Measurements from ENCODE around the gene KRTAP5-3.

Gene KRTAP5-3

DNA sequence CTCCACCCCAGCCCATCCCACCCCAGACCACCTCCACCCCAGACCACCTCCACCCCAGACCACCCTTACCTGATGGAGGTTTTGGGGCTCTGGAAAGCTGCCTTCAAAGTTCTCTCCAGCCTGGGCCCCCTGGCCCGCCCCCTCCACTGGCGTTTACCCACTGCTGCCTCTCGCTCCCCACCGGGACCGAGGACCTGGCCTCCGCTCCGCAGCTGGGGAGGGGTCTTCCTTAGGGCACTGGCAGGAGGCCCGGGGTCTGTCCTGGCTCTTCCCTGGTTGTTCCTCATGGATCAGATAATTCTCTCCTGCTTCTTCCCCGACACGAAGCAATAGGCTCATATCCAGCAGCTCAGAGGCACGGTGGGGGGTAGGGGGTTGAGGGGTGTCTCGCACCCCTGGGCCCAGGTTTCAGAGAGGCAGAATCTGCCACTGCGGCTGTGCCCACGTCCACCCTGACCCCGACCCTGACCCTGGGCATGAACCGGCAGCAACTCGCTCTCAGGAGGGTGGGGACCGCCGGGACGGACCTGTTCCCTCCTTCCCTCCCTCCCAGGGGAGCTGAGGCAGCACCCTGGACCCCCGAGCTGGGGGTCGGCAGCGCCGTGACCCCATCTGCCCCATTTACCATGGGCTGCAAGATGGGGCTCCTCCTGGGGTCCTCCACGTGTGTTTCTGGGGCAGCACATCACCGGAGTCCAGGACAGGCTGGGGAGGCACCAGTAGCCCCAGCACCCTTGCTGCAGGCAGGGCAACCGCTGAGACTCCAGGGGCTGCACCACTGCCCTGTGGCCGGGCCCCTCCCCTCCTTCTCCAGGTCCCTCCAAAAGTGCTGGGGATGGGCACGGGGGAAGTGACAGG lies 34.3 kb upstream of the KRTAP5-3 start:
- DNase-seq (ENCODE audit: low read depth) = no peak
- in situ Hi-C loops (cut with HindIII; ENCODE audit: low sequenced_read_pairs) = no loop called here
- TF ChIP-seq, protein P1, sequence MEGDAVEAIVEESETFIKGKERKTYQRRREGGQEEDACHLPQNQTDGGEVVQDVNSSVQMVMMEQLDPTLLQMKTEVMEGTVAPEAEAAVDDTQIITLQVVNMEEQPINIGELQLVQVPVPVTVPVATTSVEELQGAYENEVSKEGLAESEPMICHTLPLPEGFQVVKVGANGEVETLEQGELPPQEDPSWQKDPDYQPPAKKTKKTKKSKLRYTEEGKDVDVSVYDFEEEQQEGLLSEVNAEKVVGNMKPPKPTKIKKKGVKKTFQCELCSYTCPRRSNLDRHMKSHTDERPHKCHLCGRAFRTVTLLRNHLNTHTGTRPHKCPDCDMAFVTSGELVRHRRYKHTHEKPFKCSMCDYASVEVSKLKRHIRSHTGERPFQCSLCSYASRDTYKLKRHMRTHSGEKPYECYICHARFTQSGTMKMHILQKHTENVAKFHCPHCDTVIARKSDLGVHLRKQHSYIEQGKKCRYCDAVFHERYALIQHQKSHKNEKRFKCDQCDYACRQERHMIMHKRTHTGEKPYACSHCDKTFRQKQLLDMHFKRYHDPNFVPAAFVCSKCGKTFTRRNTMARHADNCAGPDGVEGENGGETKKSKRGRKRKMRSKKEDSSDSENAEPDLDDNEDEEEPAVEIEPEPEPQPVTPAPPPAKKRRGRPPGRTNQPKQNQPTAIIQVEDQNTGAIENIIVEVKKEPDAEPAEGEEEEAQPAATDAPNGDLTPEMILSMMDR (IDR thresholded peaks at IDR 0.05; ENCODE audit: low read depth, low read length, missing control alignments) = no peak
- no peak overlapping the region for H3K4me3 ChIP-seq (ENCODE audit: low read depth, low read length)

DNA sequence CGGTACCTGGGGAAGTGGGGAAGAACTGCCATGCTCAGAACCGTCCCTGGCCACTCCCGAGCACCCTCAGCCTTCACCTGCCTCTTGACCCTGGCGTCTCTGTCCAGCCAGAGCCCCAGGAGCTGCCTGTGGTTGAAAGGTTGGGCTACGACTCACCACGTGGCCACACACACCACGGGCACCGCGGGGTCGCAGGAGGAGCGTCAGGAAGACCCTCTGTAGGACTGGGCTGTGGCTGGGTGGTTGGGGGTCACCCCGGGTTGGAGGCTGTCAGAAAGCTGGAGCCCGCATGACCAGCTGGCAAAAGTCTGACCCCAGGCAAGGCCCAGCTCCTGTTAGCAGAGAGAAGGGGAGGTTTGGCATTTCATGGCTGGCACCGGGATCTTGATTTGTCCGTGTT lies 32.8 kb upstream of the KRTAP5-3 start:
- TF ChIP-seq, protein P1 (IDR thresholded peaks at IDR 0.05; ENCODE audit: low read depth, low read length, missing control alignments) = no peak
- no peak for DNase-seq (ENCODE audit: low read depth)
- H3K4me3 ChIP-seq (ENCODE audit: low read depth, low read length) = no peak overlapping the region
- in situ Hi-C loops (cut with HindIII; ENCODE audit: low sequenced_read_pairs) = no loop called here

DNA sequence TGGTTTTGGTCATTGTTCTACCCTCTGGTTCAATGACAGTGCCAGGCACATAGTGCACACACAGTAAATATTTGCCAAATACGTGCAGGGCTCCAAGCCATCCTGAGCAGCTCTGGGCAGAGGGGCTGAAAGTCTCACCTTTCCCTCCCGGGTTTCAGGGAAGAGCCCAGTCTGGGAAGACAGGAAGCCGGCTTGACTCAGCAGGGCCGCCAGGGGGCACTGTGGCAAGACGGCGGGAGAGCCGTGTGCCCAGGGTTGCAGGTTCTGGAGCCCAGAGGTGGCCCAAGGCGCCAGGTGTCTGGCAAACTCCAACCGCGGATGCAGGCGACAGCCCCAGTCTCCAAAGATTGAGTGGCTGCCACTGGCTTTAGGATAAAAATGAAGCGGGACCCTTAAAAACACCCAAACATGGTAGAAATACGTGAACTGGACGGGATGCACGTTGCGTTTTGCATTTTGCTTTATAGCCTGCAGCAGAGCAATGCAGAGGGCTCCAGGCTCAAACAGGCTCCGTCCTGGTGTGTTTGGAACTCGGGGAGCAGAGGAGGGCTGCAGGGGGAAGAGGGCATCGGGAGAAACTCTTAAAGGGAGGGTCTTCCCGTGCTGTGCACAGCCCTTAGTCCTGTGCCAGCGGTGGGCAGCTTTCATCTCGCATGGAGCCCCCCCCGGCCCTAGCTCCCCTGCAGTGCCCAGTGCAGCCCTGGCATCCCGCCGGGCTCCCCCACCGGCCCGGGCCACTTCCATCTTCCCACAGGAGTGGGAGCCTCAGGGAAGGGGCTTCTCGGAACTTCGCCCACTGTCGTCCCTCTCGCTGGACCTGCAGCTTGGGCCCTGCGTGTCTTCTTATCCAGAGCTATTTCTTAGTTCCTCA lies 32.0 kb upstream of the KRTAP5-3 start:
- H3K4me3 ChIP-seq (ENCODE audit: low read depth, low read length) = no peak overlapping the region
- in situ Hi-C loops (cut with HindIII; ENCODE audit: low sequenced_read_pairs) = no loop called here
- no peak for DNase-seq (ENCODE audit: low read depth)
- TF ChIP-seq, protein P1 (IDR thresholded peaks at IDR 0.05; ENCODE audit: low read depth, low read length, missing control alignments) = peak; percentile 85

DNA sequence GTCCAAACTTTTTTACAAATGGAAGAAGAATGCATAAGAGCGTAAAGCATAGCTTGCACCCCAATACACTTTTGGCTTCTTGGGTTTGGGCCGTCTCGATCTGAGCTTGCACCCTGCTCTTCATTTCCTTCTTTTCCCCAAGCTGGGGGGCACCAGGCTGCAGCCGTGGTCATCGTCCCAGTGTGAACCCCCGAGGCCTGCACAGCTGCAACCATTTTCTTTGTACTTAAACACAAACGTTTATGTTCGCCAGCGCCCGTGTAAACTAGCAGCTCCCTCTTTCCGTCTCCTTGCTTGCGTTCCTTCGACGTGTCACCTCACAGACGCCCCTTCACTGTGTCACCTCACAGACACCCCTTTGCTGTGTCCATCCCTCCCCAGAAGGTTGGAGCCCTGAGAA lies 31.4 kb upstream of the KRTAP5-3 start:
- H3K4me3 ChIP-seq (ENCODE audit: low read depth, low read length) = no peak overlapping the region
- TF ChIP-seq, protein P1 (IDR thresholded peaks at IDR 0.05; ENCODE audit: low read depth, low read length, missing control alignments) = no peak
- DNase-seq (ENCODE audit: low read depth) = no peak
- in situ Hi-C loops (cut with HindIII; ENCODE audit: low sequenced_read_pairs) = loop anchor here (10.0 kb wide), 3 partner anchors 105 to 455 kb away; no protein-coding TSS in a partner anchor

DNA sequence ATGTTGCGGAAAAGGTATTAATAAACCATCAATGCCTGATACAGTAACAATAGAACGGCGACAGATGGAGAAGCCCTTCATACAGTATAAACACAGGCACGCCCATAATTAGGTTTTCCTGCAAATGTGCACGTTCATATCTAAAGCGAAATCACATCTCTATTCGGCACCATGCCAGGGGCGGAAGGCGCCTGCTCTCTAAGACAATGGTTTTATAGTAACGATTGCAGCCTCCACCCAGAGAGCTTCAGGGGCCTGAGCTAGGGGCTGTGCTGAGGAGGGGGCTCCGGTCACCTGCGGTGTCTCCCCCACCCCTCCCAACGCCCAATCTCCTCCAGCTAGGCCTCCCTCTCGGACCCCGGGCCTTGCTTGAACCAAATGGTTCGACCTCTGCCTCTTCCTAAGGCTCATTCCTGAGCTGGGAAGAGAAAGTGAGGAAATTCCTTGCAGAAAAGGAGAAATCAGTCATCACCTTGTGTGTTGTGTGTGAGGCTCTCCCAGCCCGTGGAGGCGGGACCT lies 30.9 kb upstream of the KRTAP5-3 start:
- no peak overlapping the region for H3K4me3 ChIP-seq (ENCODE audit: low read depth, low read length)
- TF ChIP-seq, protein P1 (IDR thresholded peaks at IDR 0.05; ENCODE audit: low read depth, low read length, missing control alignments) = no peak
- in situ Hi-C loops (cut with HindIII; ENCODE audit: low sequenced_read_pairs) = loop anchor here (10.0 kb wide), 3 partner anchors 104 to 456 kb away; no protein-coding TSS in a partner anchor

DNA sequence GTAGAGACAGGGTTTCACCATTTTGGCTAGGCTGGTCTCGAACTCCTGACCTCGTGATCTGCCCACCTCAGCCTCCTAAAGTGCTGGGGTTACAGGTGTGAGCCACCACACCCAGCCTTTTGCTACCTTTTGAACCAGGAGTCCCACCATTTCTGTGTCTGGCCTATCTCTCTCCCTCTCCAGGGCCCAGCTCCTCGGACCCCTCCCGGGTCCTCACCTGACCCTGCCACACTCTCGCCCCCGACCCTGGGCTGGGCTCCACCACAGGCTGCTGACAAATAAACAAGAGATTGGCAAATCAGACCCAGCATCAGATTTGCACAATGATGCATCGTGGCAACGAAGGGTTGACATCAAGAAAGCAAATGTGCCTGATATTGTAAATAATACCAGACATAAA lies 30.1 kb upstream of the KRTAP5-3 start:
- TF ChIP-seq, protein P1 (IDR thresholded peaks at IDR 0.05; ENCODE audit: low read depth, low read length, missing control alignments) = no peak
- in situ Hi-C loops (cut with HindIII; ENCODE audit: low sequenced_read_pairs) = loop anchor here (10.0 kb wide), 3 partner anchors 104 to 456 kb away; no protein-coding TSS in a partner anchor
- H3K4me3 ChIP-seq (ENCODE audit: low read depth, low read length) = no peak overlapping the region
- no peak for DNase-seq (ENCODE audit: low read depth)

More for the DNA sequence above, 30.9 kb upstream of the KRTAP5-3 start:
- DNase-seq (ENCODE audit: low read depth) = no peak

Measured in astrocyte of the cerebellum (primary cell).